NCI-H446 treated with DMSO at 0.1 percent for 48 hours (cell line): ENCODE results near the gene SORBS1.

ENCODE experiments used
- DNase-seq: peaks from one replicate; lab custom pipeline; 2025; lab: John Stamatoyannopoulos, UW

Gene SORBS1

GRCh38 chr10:95264227-95265051 lies 296.7 kb downstream of the SORBS1 start:
- no peak for DNase-seq

DNA sequence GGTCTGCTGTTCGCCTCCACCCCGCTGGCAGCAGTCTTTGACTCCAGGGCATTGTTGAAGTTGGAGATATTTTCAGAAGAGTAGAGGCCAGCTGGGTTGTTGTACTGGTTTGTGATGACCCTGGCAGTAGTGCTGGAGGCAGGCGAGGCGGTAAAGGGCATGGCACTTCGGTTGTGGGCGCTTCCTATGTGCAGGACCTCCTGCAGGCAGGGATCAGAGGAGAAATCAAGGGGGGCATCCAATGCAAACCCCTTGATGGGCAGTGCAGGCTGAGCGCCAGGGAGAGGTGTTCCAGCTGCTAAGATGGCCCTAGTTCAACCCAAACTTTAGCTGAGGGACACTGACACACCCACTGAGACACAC lies 297.3 kb downstream of the SORBS1 start:
- DNase-seq = no peak

- DNase-seq = no peak
These were observed 298.2 kb downstream of the SORBS1 start for GRCh38 chr10:95262763-95263518.

GRCh38 chr10:95261926-95262325 lies 299.2 kb downstream of the SORBS1 start:
- no peak for DNase-seq
